Measurements from ENCODE around the gene SSNA1. TPM values are rescaled to one million over a fixed set of nuclear protein-coding genes. Genes with fewer than 3 reads are reported as not detected.
A peak's percentile ranks its signal among the peaks of the same experiment; 100 is the strongest.

SSNA1 gene
- total and polyA plus RNA-seq, 9 of the 15 experiments (the other 6 are each of a cell fraction or from before 2014, with no cell fraction given) = 1.9 to 130 (median 57.1) TPM

DNA sequence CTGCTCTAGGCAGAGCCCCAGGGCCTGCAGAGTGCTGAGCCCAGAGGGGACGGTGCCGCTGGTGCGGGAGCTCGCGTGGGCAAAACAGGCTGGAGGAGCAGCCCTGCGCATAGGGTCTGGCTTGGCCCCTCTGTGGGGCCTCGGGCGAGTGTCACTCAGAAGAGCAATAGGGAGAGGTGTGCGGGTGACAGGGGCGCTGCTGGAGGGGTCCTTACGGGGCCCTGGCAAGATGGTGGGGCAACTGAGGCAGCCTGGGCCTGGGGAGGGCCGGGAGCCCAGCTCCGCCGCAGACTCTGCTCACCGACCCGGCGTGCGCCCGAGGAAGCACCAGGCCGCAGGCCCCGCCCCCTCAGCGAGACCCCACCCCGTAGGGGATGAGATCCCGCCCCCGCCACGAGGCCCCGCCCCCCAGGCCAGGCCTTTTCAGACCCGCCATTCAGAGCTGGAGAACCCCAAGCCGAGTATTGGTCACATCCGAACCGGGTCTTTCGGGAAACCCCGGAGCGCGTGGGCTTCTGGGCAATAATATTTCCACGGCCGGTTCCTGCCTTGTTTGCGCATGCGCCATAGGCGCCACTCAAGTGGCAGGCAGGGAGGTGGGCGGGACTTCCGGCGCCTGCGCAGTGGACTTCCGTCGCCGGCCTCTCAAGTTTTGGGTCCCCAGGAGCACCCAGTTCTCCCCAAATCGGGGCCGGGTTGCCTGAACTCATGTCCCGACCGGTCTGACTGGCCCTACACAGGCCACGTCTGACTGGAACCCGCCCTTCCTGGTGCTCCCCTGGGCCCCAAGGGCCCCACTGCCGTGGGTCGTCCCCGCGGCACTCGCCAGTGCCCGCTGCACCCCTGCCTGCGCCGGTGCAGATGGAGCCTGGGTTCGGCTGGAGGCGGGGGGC, 34.8 kb downstream of the SSNA1 start (continued):
- TF ChIP-seq ZNF431 (CRISPR knock-in tag; IDR thresholded peaks at IDR 0.05) = no peak
- TF ChIP-seq ZNF239 (CRISPR knock-in tag; IDR thresholded peaks at IDR 0.05) = no peak
- TF ChIP-seq BACH1 (tag; IDR thresholded peaks at IDR 0.05) = no peak
- TF ChIP-seq ZNF121 (CRISPR knock-in tag; conservative IDR thresholded peaks at IDR 0.05) = no peak
- no peak for TF ChIP-seq ARHGAP35 (IDR thresholded peaks at IDR 0.05; ENCODE audit: partially characterized antibody)
- no peak for TF ChIP-seq SRSF3 (IDR thresholded peaks at IDR 0.05; ENCODE audit: insufficient read depth, low read length)
- TF ChIP-seq RBM34 (IDR thresholded peaks at IDR 0.05; ENCODE audit: borderline replicate concordance, insufficient read depth, low read length) = no peak
- TF ChIP-seq NFRKB (IDR thresholded peaks at IDR 0.05; ENCODE audit: low read depth) = no peak
- peak; percentile 78 for TF ChIP-seq PHF20 (IDR thresholded peaks at IDR 0.05; ENCODE audit: partially characterized antibody)
- TF ChIP-seq CREM (IDR thresholded peaks at IDR 0.05; ENCODE audit: low read depth) = peak; percentile 65; the same call in 1 of the 2 replicates
- TF ChIP-seq, protein P1, sequence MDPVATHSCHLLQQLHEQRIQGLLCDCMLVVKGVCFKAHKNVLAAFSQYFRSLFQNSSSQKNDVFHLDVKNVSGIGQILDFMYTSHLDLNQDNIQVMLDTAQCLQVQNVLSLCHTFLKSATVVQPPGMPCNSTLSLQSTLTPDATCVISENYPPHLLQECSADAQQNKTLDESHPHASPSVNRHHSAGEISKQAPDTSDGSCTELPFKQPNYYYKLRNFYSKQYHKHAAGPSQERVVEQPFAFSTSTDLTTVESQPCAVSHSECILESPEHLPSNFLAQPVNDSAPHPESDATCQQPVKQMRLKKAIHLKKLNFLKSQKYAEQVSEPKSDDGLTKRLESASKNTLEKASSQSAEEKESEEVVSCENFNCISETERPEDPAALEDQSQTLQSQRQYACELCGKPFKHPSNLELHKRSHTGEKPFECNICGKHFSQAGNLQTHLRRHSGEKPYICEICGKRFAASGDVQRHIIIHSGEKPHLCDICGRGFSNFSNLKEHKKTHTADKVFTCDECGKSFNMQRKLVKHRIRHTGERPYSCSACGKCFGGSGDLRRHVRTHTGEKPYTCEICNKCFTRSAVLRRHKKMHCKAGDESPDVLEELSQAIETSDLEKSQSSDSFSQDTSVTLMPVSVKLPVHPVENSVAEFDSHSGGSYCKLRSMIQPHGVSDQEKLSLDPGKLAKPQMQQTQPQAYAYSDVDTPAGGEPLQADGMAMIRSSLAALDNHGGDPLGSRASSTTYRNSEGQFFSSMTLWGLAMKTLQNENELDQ (CRISPR knock-in tag; IDR thresholded peaks at IDR 0.05; ENCODE audit: borderline replicate concordance) = no peak
- TF ChIP-seq, protein P2, sequence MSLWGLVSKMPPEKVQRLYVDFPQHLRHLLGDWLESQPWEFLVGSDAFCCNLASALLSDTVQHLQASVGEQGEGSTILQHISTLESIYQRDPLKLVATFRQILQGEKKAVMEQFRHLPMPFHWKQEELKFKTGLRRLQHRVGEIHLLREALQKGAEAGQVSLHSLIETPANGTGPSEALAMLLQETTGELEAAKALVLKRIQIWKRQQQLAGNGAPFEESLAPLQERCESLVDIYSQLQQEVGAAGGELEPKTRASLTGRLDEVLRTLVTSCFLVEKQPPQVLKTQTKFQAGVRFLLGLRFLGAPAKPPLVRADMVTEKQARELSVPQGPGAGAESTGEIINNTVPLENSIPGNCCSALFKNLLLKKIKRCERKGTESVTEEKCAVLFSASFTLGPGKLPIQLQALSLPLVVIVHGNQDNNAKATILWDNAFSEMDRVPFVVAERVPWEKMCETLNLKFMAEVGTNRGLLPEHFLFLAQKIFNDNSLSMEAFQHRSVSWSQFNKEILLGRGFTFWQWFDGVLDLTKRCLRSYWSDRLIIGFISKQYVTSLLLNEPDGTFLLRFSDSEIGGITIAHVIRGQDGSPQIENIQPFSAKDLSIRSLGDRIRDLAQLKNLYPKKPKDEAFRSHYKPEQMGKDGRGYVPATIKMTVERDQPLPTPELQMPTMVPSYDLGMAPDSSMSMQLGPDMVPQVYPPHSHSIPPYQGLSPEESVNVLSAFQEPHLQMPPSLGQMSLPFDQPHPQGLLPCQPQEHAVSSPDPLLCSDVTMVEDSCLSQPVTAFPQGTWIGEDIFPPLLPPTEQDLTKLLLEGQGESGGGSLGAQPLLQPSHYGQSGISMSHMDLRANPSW (CRISPR knock-in tag; IDR thresholded peaks at IDR 0.05) = no peak
- TF ChIP-seq LARP7 (IDR thresholded peaks at IDR 0.05) = no peak
- no peak for TF ChIP-seq CSDE1 (IDR thresholded peaks at IDR 0.05)
- TF ChIP-seq PTBP1 (IDR thresholded peaks at IDR 0.05; ENCODE audit: low read depth, low read length) = no peak
- TF ChIP-seq SMARCB1 (IDR thresholded peaks at IDR 0.05; ENCODE audit: insufficient read length, low read depth) = no peak
- no peak for TF ChIP-seq SRSF1 (IDR thresholded peaks at IDR 0.05; ENCODE audit: low read depth, low read length)
- TF ChIP-seq, protein P3, sequence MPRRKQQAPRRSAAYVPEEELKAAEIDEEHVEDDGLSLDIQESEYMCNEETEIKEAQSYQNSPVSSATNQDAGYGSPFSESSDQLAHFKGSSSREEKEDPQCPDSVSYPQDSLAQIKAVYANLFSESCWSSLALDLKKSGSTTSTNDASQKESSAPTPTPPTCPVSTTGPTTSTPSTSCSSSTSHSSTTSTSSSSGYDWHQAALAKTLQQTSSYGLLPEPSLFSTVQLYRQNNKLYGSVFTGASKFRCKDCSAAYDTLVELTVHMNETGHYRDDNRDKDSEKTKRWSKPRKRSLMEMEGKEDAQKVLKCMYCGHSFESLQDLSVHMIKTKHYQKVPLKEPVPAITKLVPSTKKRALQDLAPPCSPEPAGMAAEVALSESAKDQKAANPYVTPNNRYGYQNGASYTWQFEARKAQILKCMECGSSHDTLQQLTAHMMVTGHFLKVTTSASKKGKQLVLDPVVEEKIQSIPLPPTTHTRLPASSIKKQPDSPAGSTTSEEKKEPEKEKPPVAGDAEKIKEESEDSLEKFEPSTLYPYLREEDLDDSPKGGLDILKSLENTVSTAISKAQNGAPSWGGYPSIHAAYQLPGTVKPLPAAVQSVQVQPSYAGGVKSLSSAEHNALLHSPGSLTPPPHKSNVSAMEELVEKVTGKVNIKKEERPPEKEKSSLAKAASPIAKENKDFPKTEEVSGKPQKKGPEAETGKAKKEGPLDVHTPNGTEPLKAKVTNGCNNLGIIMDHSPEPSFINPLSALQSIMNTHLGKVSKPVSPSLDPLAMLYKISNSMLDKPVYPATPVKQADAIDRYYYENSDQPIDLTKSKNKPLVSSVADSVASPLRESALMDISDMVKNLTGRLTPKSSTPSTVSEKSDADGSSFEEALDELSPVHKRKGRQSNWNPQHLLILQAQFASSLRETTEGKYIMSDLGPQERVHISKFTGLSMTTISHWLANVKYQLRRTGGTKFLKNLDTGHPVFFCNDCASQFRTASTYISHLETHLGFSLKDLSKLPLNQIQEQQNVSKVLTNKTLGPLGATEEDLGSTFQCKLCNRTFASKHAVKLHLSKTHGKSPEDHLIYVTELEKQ (CRISPR knock-in tag; IDR thresholded peaks at IDR 0.05) = no peak
- no peak for TF ChIP-seq FOXP1 (CRISPR knock-in tag; IDR thresholded peaks at IDR 0.05)
- no peak for TF ChIP-seq SAFB2 (IDR thresholded peaks at IDR 0.05; ENCODE audit: borderline replicate concordance, low read depth, low read length, severe bottlenecking)
